HL-60 (cell line): Measurements from ENCODE around the gene DNAJB8.

Source experiments
- POLR2AphosphoS5 ChIP-seq: IDR thresholded peaks from 2 replicates; pipeline ENCODE4 v1.6.1; 2012; ENCODE audit warnings: low read depth
- TF ChIP-seq, protein P1 (sequence below): IDR thresholded peaks from one replicate; pipeline ENCODE4 v1.5.1; 2011; ENCODE audit warnings: low read length, control low read depth, inconsistent platforms; ENCODE audit not compliant: insufficient read depth

DNA sequence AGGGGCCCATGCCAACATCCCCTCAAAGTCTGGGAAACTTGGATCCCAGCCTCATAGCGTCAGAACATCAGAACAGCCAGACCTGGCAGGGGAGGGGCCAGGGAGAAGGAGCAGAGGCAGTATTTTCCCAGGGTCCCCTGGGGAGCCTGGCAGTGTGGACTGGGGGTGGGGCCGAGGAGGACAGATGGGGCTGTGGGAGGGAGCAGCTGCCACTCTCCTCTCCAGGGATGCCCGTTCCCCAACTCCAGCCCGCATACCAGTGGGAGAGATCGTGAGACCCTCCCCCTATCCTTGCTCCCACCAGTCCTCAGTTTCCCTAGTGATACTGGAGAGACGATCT is 6.5 kb upstream of the DNAJB8 start:
- TF ChIP-seq, protein P1, sequence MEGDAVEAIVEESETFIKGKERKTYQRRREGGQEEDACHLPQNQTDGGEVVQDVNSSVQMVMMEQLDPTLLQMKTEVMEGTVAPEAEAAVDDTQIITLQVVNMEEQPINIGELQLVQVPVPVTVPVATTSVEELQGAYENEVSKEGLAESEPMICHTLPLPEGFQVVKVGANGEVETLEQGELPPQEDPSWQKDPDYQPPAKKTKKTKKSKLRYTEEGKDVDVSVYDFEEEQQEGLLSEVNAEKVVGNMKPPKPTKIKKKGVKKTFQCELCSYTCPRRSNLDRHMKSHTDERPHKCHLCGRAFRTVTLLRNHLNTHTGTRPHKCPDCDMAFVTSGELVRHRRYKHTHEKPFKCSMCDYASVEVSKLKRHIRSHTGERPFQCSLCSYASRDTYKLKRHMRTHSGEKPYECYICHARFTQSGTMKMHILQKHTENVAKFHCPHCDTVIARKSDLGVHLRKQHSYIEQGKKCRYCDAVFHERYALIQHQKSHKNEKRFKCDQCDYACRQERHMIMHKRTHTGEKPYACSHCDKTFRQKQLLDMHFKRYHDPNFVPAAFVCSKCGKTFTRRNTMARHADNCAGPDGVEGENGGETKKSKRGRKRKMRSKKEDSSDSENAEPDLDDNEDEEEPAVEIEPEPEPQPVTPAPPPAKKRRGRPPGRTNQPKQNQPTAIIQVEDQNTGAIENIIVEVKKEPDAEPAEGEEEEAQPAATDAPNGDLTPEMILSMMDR = no peak
- TF ChIP-seq POLR2AphosphoS5 = no peak
